Peyer's patch (tissue), 4 donors: Measurements from ENCODE around the gene DPP9. TPM values are rescaled to one million over a fixed set of nuclear protein-coding genes. Genes with fewer than 3 reads are reported as not detected.

Experiments
- DNase-seq, 3 donors: peaks; one replicate each; pipeline ENCODE4 v3.0.0-alpha.2; 2017 to 2019
- H3K27ac ChIP-seq, 4 donors: fragments of 200-600 bp; sonication (generic); one replicate each; pipeline ENCODE4 v1.5.1; 2016 to 2019
- H3K27me3 ChIP-seq, 2 donors: fragments of 200-600 bp; sonication (generic); one replicate each; pipeline ENCODE4 v1.5.1; 2019
- H3K36me3 ChIP-seq, 3 donors: fragments of 200-600 bp; sonication (generic); one replicate each; pipeline ENCODE4 v1.5.1; 2016 to 2019
- H3K4me1 ChIP-seq, 4 donors: fragments of 200-600 bp; sonication (generic); one replicate each; pipeline ENCODE4 v1.5.1; 2016 to 2019
- H3K4me3 ChIP-seq, 4 donors: fragments of 200-600 bp; sonication (generic); 1 replicate in 3 of 4; 2 replicates in 1 of 4; pipeline ENCODE4 v1.5.1; 2016 to 2019; ENCODE audit warnings: mild to moderate bottlenecking in 1 of 4
- H3K9me3 ChIP-seq, 4 donors: fragments of 200-600 bp; sonication (generic); one replicate each; pipeline ENCODE4 v1.5.1; 2016 to 2019; ENCODE audit warnings: mild to moderate bottlenecking in 1 of 4
- CTCF ChIP-seq, 6 experiments: fragments of 450-650 bp in 4 of 6; fragments of 200-600 bp in 2 of 6; sonication (generic) in 1 of 6; IDR thresholded peaks; one replicate each; pipeline ENCODE4 v1.5.1; 2017 to 2019; ENCODE audit warnings: antibody characterized with exemption in 6 of 6, mild to moderate bottlenecking in 3 of 6, moderate library complexity in 1 of 6
- POLR2A ChIP-seq, 2 donors: fragments of 450-650 bp; IDR thresholded peaks; one replicate each; pipeline ENCODE4 v1.5.1; 2017; ENCODE audit warnings: antibody characterized with exemption in 2 of 2, mild to moderate bottlenecking in 2 of 2, moderate library complexity in 2 of 2
- total RNA-seq, 4 donors: library from RNA; depleted of rRNA; stranded (reverse); fragments of >200 nt; gene quantifications; one replicate each; pipeline ENCODE4 v1.1.0, GENCODE V29; 2016

The DPP9 gene
- total RNA-seq, 4 donors from 2014 or later, result 102 to 279 (median 168) TPM

GRCh38 chr19:4733755-4734345 is 10.2 kb upstream of the DPP9 start:
- no peak for DNase-seq
- no peak overlapping the region for H3K27ac ChIP-seq
- no peaks in the 10 kb centered on the region for H3K36me3 ChIP-seq
- H3K27me3 ChIP-seq, result no peaks in the 10 kb centered on the region
- no peaks in the 10 kb centered on the region for H3K9me3 ChIP-seq
- no peak overlapping the region for H3K4me3 ChIP-seq
- H3K4me1 ChIP-seq, result peaks cover 0 to 9% (median 0%) of the 10 kb centered on the region in 4 donors
- TF ChIP-seq POLR2A (IDR thresholded peaks at IDR 0.05) (no peak), CTCF (IDR thresholded peaks at IDR 0.05) (no peak)

- TF ChIP-seq POLR2A (IDR thresholded peaks at IDR 0.05) (no peak), CTCF (IDR thresholded peaks at IDR 0.05) (peak in 5 of 6 experiments; percentile 46 to 72 (median 66))
- H3K27ac ChIP-seq, result no peak overlapping the region
Observed at GRCh38 chr19:4732680-4733114, 9.1 kb upstream of the DPP9 start.

GRCh38 chr19:4730740-4731171 is 7.1 kb upstream of the DPP9 start:
- Histone ChIP-seq H3K36me3 (no peaks in the 10 kb centered on the region), H3K4me1 (peaks cover 0 to 9% (median 0%) of the 10 kb centered on the region in 4 donors), H3K27me3 (no peaks in the 10 kb centered on the region), H3K27ac (no peak overlapping the region), H3K4me3 (no peak overlapping the region), H3K9me3 (no peaks in the 10 kb centered on the region)
- peak; percentile 12 to 46 (median 43) for TF ChIP-seq CTCF (IDR thresholded peaks at IDR 0.05)
- no peak for TF ChIP-seq POLR2A (IDR thresholded peaks at IDR 0.05)
- DNase-seq, result peak; percentile 41 to 72 (median 64)

More at GRCh38 chr19:4732680-4733114, 9.1 kb upstream of the DPP9 start:
- H3K36me3 ChIP-seq, result no peaks in the 10 kb centered on the region
- H3K9me3 ChIP-seq, result no peaks in the 10 kb centered on the region
- peak; percentile 43 to 69 (median 58) for DNase-seq
- no peak overlapping the region for H3K4me3 ChIP-seq
- no peaks in the 10 kb centered on the region for H3K27me3 ChIP-seq
- H3K4me1 ChIP-seq, result peaks cover 0 to 9% (median 0%) of the 10 kb centered on the region in 4 donors

GRCh38 chr19:4728871-4729270 is 5.2 kb upstream of the DPP9 start:
- DNase-seq, result no peak
- no peak overlapping the region for H3K4me3 ChIP-seq
- TF ChIP-seq POLR2A (IDR thresholded peaks at IDR 0.05), result no peak
- TF ChIP-seq CTCF (IDR thresholded peaks at IDR 0.05), result no peak
- H3K4me1 ChIP-seq, result peaks cover 0 to 17% (median 0%) of the 10 kb centered on the region in 4 donors
- H3K27me3 ChIP-seq, result no peaks in the 10 kb centered on the region
- H3K27ac ChIP-seq, result no peak overlapping the region
- no peaks in the 10 kb centered on the region for H3K36me3 ChIP-seq
- H3K9me3 ChIP-seq, result no peaks in the 10 kb centered on the region

GRCh38 chr19:4722671-4723594 is 709 bp downstream of the DPP9 start:
- H3K9me3 ChIP-seq, result no peaks in the 10 kb centered on the region
- H3K36me3 ChIP-seq, result peaks cover 0 to 28% (median 0%) of the 10 kb centered on the region in 3 donors
- TF ChIP-seq POLR2A (IDR thresholded peaks at IDR 0.05) (no peak), CTCF (IDR thresholded peaks at IDR 0.05) (no peak)
- H3K4me3 ChIP-seq, result peak overlapping the region; percentile 71 to 100 (median 91)
- H3K27ac ChIP-seq, result peak overlapping the region; percentile 88 to 96 (median 92)
- DNase-seq, result peak; percentile 23 to 63 (median 62)
- peaks cover 3 to 31% (median 14%) of the 10 kb centered on the region in 4 donors for H3K4me1 ChIP-seq
- H3K27me3 ChIP-seq, result no peaks in the 10 kb centered on the region
